ENCODE results near the gene ZNF444. TPM values are rescaled to one million over a fixed set of nuclear protein-coding genes. Genes with fewer than 3 reads are reported as not detected.

The ZNF444 gene
- total and polyA plus RNA-seq, 2 donors (not counting 1 experiment from before 2014, with no cell fraction given): 24.1 to 37.7 TPM

DNA sequence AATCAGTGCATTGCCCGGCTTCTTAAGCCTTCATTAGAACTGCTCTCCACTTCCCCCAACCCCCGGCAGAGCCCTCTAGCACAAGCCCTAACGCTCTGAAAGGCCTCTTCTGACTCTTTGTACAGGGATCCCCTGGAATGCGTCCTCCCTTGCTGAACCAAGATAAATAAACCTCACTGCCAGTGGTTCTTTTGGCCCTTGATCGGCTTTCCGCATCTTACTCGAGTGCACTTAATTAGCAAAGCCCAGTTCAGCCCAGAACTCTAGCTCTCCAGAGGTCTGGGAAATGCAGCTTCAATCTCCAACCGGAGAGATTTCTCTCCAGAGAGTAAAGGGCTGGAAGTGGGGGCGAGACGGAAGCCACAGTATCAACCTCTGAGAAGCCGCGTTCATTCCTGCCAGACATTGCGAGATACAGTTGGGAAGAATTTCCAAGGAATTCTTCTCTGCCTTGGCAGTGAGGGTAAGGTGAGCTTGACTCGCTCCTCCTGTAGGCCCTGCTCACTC is 8.7 kb upstream of the ZNF444 start:
- no peak overlapping the region for H3K4me3 Mint-ChIP-seq
- Histone ChIP-seq H3K9ac (ENCODE audit: low read length) (no peak overlapping the region), H3K79me2 (ENCODE audit: control insufficient read depth, insufficient read depth, low read length) (no peaks in the 10 kb centered on the region)

More for the DNA sequence above, 8.7 kb upstream of the ZNF444 start:
- ATAC-seq (ENCODE audit: low read depth): no peak
- Mint-ChIP-seq H3K9me3 (ENCODE audit: insufficient read depth) (no peaks in the 10 kb centered on the region), H3K4me1 (peaks cover 11% of the 10 kb centered on the region), H3K27ac (no peak overlapping the region), H3K27me3 (no peaks in the 10 kb centered on the region)
- TF ChIP-seq, protein P1, sequence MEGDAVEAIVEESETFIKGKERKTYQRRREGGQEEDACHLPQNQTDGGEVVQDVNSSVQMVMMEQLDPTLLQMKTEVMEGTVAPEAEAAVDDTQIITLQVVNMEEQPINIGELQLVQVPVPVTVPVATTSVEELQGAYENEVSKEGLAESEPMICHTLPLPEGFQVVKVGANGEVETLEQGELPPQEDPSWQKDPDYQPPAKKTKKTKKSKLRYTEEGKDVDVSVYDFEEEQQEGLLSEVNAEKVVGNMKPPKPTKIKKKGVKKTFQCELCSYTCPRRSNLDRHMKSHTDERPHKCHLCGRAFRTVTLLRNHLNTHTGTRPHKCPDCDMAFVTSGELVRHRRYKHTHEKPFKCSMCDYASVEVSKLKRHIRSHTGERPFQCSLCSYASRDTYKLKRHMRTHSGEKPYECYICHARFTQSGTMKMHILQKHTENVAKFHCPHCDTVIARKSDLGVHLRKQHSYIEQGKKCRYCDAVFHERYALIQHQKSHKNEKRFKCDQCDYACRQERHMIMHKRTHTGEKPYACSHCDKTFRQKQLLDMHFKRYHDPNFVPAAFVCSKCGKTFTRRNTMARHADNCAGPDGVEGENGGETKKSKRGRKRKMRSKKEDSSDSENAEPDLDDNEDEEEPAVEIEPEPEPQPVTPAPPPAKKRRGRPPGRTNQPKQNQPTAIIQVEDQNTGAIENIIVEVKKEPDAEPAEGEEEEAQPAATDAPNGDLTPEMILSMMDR (IDR thresholded peaks at IDR 0.05): no peak
- TF ChIP-seq EZH2 (IDR thresholded peaks at IDR 0.05; ENCODE audit: borderline replicate concordance, insufficient read depth, low read depth, low read length, poor library complexity, severe bottlenecking): no peak
- no peak overlapping the region for H2AFZ ChIP-seq (ENCODE audit: insufficient read depth, low read depth, low read length, poor library complexity, severe bottlenecking)
- ChIA-PET POLR2A (interaction anchor here (1.5 kb wide), 1 partner anchor 10 kb away, joined by 6 read pairs; no protein-coding TSS in a partner anchor), CTCF (no interaction called here)
- H3K36me3 ChIP-seq (replicated peaks in 1 of 2; ENCODE audit: control extremely low read depth in 1 of 2, control insufficient read depth in 1 of 2, extremely low read depth in 1 of 2, insufficient read depth in 2 of 2, low read length in 1 of 2): no peaks in the 10 kb centered on the region
- H3K27ac ChIP-seq (ENCODE audit: low read length in 2 of 2): no peak overlapping the region
- 96% methylated on average over 14 of the region's 14 CpGs for WGBS (ENCODE audit: insufficient coverage)
- no peaks in the 10 kb centered on the region for H3K9me3 ChIP-seq (ENCODE audit: control extremely low read depth in 1 of 3, control insufficient read depth in 2 of 3, insufficient read depth in 1 of 3, low read length in 2 of 3)
- H3K4me2 ChIP-seq (replicated peaks; ENCODE audit: low read depth, low read length, poor library complexity, severe bottlenecking): no peak overlapping the region
- H3K4me1 ChIP-seq (ENCODE audit: control insufficient read depth in 2 of 2, insufficient read depth in 2 of 2, low read length in 2 of 2): peaks cover 10 to 16% of the 10 kb centered on the region in 2 donors
- no peaks in the 10 kb centered on the region for H3K27me3 ChIP-seq (replicated peaks in 1 of 4; ENCODE audit: control extremely low read depth in 1 of 4, control insufficient read depth in 3 of 4, insufficient read depth in 4 of 4, low read length in 3 of 4)
- no peaks in the 10 kb centered on the region for H4K20me1 ChIP-seq (ENCODE audit: control insufficient read depth, insufficient read depth, low read length, poor library complexity, severe bottlenecking)
- no peak overlapping the region for H3K4me3 ChIP-seq (ENCODE audit: control extremely low read depth in 1 of 5, extremely low read depth in 1 of 5, insufficient read depth in 1 of 5, low read depth in 2 of 5, low read length in 4 of 5)
- DNase-seq: no peak
- intact Hi-C loops (cut with micrococcal nuclease): no loop called here
